Measurements from ENCODE around the gene GRB2. TPM values are rescaled to one million over a fixed set of nuclear protein-coding genes. Genes with fewer than 3 reads are reported as not detected.

GRB2 gene
- total and polyA plus RNA-seq, 10 of the 15 experiments (the other 5 are each of a cell fraction or from before 2014, with no cell fraction given): 113 to 268 (median 158) TPM

- POLR2A ChIA-PET: no interaction called here
- H3K9ac ChIP-seq (ENCODE audit: control insufficient read depth, insufficient read depth, low read length): no peak overlapping the region
- ATAC-seq (no peak), DNase-seq (ENCODE audit: low read depth, low spot score) (no peak), FAIRE-seq (no peak)
- CTCF ChIA-PET: interaction anchor here (2.4 kb wide), 1 partner anchor 11 kb away, joined by 8 read pairs; no protein-coding TSS in a partner anchor
- in situ Hi-C loops (cut with MboI) (no loop called here), intact Hi-C loops (cut with micrococcal nuclease; ENCODE audit: unreplicated experiment) (no loop called here)
- no peaks in the 10 kb centered on the region for H3K27me3 ChIP-seq (replicated peaks in 1 of 2; ENCODE audit: control insufficient read depth in 2 of 2, insufficient read depth in 2 of 2, low read length in 1 of 2)
- H3K9me3 ChIP-seq (replicated peaks; ENCODE audit: control insufficient read depth, insufficient read depth, low read length): no peaks in the 10 kb centered on the region
- H3K79me2 ChIP-seq (ENCODE audit: control insufficient read depth, insufficient read depth, low read length): peaks cover 92% of the 10 kb centered on the region
- peaks cover 24% of the 10 kb centered on the region for H4K20me1 ChIP-seq (ENCODE audit: control insufficient read depth, insufficient read depth)
- RAD21 ChIA-PET (ENCODE audit: unreplicated experiment): no interaction called here
- no peak overlapping the region for H3K27ac ChIP-seq (ENCODE audit: control insufficient read depth, insufficient read depth)
- peaks cover 13 to 30% of the 10 kb centered on the region in 2 experiments for H3K36me3 ChIP-seq (ENCODE audit: control insufficient read depth in 2 of 2, insufficient read depth in 2 of 2, low read length in 1 of 2)
- TF ChIP-seq ZNF24 (IDR thresholded peaks at IDR 0.05) (no peak), NR2C2 (IDR thresholded peaks at IDR 0.05; ENCODE audit: borderline replicate concordance, control insufficient read depth, insufficient read length, low read depth) (no peak), POLR2AphosphoS5 (IDR thresholded peaks at IDR 0.05; ENCODE audit: low read length) (0 out of 2 replicates have a peak, but pooled peaks have one; percentile 10)
- BruUV-seq (replicated peaks): no TSS peak
- no peak overlapping the region for H3K4me2 ChIP-seq (ENCODE audit: control insufficient read depth, insufficient read depth)
- SMC1A ChIA-PET (ENCODE audit: uncharacterized antibody, unreplicated experiment): no interaction called here
- no peak overlapping the region for H3K4me3 ChIP-seq
- H2AFZ ChIP-seq (ENCODE audit: control insufficient read depth, low read depth, low read length): no peak overlapping the region
- 67% methylated on average over 3 of the region's 3 CpGs for WGBS (ENCODE audit: insufficient coverage, insufficient replicate concordance, low lambda C conversion rate, missing lambda C conversion rate)
- H3K4me1 ChIP-seq (ENCODE audit: control insufficient read depth, insufficient read depth, low read length): peaks cover 5% of the 10 kb centered on the region
These were observed 16.9 kb downstream of the GRB2 start for GRCh38 chr17:75388476-75389030.

DNA sequence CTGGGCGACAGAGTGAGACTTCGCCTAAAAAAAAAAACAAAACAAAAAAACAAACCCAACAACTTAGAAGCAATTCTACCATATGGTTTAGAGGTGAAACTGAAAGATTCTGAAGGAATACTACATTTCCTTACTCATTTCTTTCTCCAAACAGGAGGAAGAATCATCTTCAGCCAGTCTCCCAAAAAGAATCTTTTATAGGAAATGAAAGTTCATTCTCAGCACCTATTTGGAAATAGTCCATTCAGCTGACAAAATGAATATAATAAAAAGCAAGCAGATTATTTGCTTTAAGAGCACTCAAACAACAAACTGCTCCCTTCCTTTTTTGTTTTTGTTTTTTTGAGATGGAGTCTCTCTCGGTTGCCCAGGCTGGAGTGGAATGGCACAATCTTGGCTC is 17.7 kb downstream of the GRB2 start:
- H3K4me3 ChIP-seq: no peak overlapping the region
- no peak overlapping the region for H2AFZ ChIP-seq (ENCODE audit: control insufficient read depth, low read depth, low read length)
- DNase-seq (ENCODE audit: low read depth, low spot score) (no peak), FAIRE-seq (no peak), ATAC-seq (no peak)
- 81% methylated on average over 3 of the region's 3 CpGs for WGBS (ENCODE audit: insufficient coverage, insufficient replicate concordance, low lambda C conversion rate, missing lambda C conversion rate)
- in situ Hi-C loops (cut with MboI): no loop called here
- SMC1A ChIA-PET (ENCODE audit: uncharacterized antibody, unreplicated experiment): interaction anchor here (1.3 kb wide), 1 partner anchor 9 kb away, joined by 3 read pairs; no protein-coding TSS in a partner anchor
- H4K20me1 ChIP-seq (ENCODE audit: control insufficient read depth, insufficient read depth): peaks cover 21% of the 10 kb centered on the region
- CTCF ChIA-PET: interaction anchor here (0.6 to 2.4 kb wide), 3 partner anchors 10 to 872 kb away, joined by 3 to 8 read pairs (median 3); no protein-coding TSS in a partner anchor
- H3K4me2 ChIP-seq (ENCODE audit: control insufficient read depth, insufficient read depth): no peak overlapping the region
- peaks cover 92% of the 10 kb centered on the region for H3K79me2 ChIP-seq (ENCODE audit: control insufficient read depth, insufficient read depth, low read length)
- no TSS peak for BruUV-seq (replicated peaks)
- no peak overlapping the region for H3K27ac ChIP-seq (ENCODE audit: control insufficient read depth, insufficient read depth)
- intact Hi-C loops (cut with micrococcal nuclease; ENCODE audit: unreplicated experiment): no loop called here
- H3K36me3 ChIP-seq (ENCODE audit: control insufficient read depth in 2 of 2, insufficient read depth in 2 of 2, low read length in 1 of 2): peaks cover 10 to 29% of the 10 kb centered on the region in 2 experiments
- RAD21 ChIA-PET (ENCODE audit: unreplicated experiment): no interaction called here
- TF ChIP-seq CEBPB (IDR thresholded peaks at IDR 0.05; ENCODE audit: borderline replicate concordance in 1 of 2, low read depth in 2 of 2, low read length in 2 of 2) (no peak), IKZF2 (IDR thresholded peaks at IDR 0.05) (no peak), RAD51 (IDR thresholded peaks at IDR 0.05) (no peak), MEF2A (IDR thresholded peaks at IDR 0.05; ENCODE audit: insufficient read depth, low read depth, low read length) (no peak), MAX (IDR thresholded peaks at IDR 0.05; ENCODE audit: low read depth, low read length) (no peak), MEF2B (IDR thresholded peaks at IDR 0.05; ENCODE audit: partially characterized antibody, poor library complexity, severe bottlenecking) (no peak), SIX5 (IDR thresholded peaks at IDR 0.05; ENCODE audit: low read depth, low read length, severe bottlenecking) (no peak), SUZ12 (IDR thresholded peaks at IDR 0.05; ENCODE audit: unreplicated experiment) (no peak), CREM (IDR thresholded peaks at IDR 0.05; ENCODE audit: low read depth) (no peak)
- H3K4me1 ChIP-seq (ENCODE audit: control insufficient read depth, insufficient read depth, low read length): no peaks in the 10 kb centered on the region
- no peaks in the 10 kb centered on the region for H3K9me3 ChIP-seq (replicated peaks; ENCODE audit: control insufficient read depth, insufficient read depth, low read length)
- no peak overlapping the region for H3K9ac ChIP-seq (ENCODE audit: control insufficient read depth, insufficient read depth, low read length)
- POLR2A ChIA-PET: interaction anchor here (0.7 kb wide), 1 partner anchor 23 kb away, joined by 3 read pairs; no protein-coding TSS in a partner anchor
- no peaks in the 10 kb centered on the region for H3K27me3 ChIP-seq (replicated peaks in 1 of 2; ENCODE audit: control insufficient read depth in 2 of 2, insufficient read depth in 2 of 2, low read length in 1 of 2)

Data from GM12878 (cell line).